Fibroblast of mammary gland (primary cell): ENCODE data around the gene SLC22A25.
"Not testable (repeated sequence)": the region's sequence is repeated elsewhere in the genome, so short reads cannot be mapped to it uniquely, and the experiment has no call there.

Experiments
- DNase-seq: peaks from one replicate; pipeline ENCODE4 v3.0.0-alpha.2; 2010; ENCODE audit warnings: low read depth
- H3K4me3 ChIP-seq: 2 replicates; pipeline ENCODE4 v1.5.1; 2011; ENCODE audit warnings: low read depth, mild to moderate bottlenecking, low read length, moderate library complexity; ENCODE audit not compliant: control insufficient read depth
- TF ChIP-seq, protein P1 (sequence below): conservative IDR thresholded peaks from 2 replicates; pipeline ENCODE4 v1.5.1; 2011; ENCODE audit warnings: low read depth, low read length, inconsistent platforms; ENCODE audit not compliant: control insufficient read depth, insufficient read depth

The SLC22A25 gene

DNA sequence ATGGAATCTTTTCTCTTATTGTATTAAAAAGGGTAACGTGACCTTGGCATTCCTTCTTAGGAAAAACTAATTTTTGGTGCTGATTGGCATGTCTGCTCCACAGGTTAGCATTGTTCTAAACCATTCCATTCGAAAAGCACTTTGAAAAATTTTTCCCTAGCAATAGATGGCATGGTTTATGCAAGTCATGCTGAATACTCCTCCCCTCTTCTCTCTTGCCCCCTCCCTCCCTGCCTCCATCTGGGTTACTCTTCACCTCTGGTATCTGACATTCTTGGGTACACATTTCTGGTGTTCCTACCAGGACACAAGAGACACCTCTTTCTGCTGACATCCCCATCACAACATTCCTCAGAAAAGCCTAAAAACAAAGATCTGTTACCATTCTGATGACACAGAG, 1.5 kb upstream of the SLC22A25 start:
- DNase-seq: no peak
- TF ChIP-seq, protein P1, sequence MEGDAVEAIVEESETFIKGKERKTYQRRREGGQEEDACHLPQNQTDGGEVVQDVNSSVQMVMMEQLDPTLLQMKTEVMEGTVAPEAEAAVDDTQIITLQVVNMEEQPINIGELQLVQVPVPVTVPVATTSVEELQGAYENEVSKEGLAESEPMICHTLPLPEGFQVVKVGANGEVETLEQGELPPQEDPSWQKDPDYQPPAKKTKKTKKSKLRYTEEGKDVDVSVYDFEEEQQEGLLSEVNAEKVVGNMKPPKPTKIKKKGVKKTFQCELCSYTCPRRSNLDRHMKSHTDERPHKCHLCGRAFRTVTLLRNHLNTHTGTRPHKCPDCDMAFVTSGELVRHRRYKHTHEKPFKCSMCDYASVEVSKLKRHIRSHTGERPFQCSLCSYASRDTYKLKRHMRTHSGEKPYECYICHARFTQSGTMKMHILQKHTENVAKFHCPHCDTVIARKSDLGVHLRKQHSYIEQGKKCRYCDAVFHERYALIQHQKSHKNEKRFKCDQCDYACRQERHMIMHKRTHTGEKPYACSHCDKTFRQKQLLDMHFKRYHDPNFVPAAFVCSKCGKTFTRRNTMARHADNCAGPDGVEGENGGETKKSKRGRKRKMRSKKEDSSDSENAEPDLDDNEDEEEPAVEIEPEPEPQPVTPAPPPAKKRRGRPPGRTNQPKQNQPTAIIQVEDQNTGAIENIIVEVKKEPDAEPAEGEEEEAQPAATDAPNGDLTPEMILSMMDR: no peak
- no peak overlapping the region for H3K4me3 ChIP-seq

DNA sequence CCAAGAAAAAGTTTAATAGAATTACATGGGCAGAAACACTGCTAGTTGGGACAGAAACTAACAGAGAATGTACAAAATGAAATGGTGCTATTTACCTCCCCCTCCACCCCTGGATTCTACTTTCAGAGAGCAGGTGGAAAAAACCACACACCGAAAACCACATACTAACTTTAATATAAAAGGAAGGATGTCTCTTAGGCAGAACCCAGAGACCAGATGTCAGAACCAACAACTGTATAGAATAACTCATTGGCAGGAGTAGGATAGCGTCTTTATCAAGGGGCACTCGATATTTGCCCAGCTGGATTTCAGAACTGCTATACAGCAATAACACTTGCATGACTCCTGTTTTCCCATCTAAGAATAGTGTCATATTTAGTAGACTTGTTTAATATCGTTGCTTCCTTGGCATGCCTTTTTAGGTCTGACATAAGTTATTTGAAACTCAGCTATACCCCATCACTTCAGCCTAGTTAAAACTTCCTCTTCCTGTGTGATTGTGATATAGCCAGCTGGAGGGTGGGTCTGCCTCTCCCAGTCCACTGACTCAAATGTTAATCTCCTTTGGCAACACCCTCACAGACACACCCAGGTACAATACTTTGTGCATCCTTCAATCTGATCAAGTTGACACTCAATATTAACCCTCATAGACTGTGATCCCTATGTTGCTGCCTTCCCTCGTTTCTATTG, 1.2 kb downstream of the SLC22A25 start:
- no peak for DNase-seq
- TF ChIP-seq, protein P1: no peak
- no peak overlapping the region for H3K4me3 ChIP-seq

DNA sequence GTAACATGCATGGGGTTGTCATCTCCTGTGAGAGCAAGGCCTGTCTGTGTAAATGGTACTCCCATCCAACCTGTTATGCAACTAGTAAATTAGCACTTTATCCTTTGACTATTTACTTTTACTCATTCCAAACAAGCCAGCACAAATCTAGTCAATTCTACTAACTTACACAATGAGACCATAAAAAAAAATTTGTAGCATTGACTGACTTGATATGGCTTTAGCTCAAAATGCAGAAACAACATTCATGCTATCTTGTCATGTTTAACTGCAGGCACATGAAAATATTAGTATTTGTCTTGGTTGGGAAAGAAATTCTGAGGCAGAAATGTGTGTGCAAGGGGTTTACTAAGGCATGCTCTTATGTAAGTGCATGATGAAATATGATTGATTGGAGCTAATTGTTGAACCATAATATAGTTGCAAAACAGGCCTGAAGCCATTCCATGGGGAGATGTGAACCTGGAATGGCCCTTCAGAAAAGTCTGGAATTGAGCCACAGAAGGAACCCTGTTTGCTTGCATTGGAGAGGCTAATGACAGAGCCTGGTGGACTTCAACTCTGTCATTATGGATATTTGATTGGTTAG, 2.5 kb downstream of the SLC22A25 start:
- DNase-seq: no peak
- no peak overlapping the region for H3K4me3 ChIP-seq
- TF ChIP-seq, protein P1: no peak

DNA sequence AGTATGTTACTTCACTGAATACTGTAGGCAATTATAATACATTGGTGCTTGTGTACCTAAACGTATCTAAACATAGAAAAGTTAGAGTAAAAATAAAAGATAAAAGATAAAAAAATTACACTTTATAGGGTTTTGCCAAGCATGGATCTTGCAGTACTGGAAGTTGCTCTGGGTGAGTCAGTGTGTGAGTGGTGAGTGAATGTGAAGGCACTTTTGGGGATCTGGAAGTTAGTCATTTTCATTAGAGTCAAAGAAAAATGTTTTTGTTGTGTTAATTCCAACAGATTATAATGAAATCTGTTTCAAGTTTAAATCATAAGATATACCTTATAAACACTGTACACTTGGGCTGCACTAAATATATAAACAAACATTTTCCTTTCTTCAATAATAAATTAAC, 3.3 kb downstream of the SLC22A25 start:
- no peak for DNase-seq
- TF ChIP-seq, protein P1: no peak
- H3K4me3 ChIP-seq: no peak overlapping the region

DNA sequence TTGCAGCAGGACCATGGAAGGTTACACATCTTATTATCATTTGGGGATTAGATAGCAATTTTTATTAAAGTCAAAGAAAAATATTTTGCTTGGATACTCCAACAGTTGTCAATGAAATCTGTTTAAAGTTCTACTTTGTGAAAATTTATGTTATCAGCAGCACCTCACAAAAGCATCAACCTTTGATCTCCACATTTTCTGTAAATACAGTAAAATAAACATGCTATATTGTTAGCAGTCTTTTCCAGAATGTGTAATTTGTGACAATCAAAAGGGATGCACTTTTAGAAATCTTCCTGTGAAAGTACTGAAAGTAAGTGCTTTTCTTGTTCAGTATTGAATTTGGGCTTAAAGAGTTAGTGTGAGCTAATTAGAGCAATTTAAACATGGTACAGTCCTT, 4.1 kb downstream of the SLC22A25 start:
- no peak for DNase-seq
- TF ChIP-seq, protein P1: no peak
- H3K4me3 ChIP-seq: no peak overlapping the region

DNA sequence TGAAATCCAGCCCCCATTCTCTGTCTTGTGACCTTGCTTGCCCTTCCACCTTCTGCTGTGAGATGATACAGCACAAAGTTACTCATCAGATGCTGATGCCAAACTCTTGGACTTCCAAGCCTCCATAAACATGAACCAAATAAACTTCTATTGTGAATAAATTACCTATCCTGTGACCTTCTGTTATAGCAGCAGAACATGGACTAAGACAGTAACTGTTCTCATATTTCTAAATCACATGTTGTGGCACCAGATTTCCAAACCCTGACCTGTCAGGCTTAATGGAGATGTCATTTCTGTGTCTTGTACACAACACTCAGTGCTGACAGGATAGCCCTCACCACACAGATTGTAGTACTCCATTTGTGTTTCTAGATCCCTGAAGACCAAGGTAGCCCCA, 6.0 kb downstream of the SLC22A25 start:
- DNase-seq: no peak
- TF ChIP-seq, protein P1: no peak
- no peak overlapping the region for H3K4me3 ChIP-seq

DNA sequence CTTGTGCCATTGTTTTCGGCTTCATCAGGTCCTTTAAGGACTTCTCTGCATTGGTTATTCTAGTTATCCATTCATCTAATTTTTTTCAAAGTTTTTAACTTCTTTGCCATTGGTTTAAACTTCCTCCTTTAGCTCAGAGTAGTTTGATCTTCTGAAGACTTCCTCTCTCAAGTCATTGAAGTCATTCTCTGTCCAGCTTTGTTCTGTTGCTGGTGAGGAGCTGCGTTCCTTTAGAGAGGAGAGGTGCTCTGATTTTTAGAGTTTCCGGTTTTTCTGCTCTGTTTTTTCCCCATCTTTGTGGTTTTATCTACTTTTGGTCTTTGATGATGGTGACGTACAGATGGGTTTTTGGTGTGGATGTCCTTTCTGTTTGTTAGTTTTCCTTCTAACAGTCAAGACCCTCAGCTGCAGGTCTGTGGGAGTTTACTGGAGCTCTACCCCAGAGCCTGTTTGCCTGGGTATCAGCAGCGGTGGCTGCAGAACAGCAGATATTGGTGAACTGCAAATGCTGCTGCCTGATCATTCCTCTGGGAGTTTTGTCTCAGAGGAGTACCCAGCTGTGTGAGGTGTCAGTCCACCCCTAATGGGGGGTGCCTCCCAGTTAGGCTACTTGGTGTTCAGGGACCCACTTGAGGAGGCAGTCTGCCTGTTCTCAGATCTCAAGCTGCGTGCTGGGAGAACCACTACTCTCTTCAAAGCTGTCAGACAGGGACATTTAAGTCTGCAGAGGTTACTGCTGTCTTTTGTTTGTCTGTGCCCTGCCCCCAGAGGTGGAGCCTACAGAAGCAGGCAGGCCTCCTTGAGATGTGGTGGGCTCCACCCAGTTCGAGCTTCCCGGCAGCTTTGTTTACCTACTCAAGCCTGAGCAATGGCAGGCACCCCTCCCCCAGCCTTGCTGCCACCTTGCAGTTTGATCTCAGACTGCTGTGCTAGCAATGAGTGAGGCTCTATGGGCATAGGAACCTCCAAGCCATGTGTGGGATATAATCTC, 7.6 kb downstream of the SLC22A25 start:
- not testable (repeated sequence) for DNase-seq, H3K4me3 ChIP-seq
